IPS-18a (cell line): Measurements from ENCODE around the gene PCDH11Y.
"Not testable (repeated sequence)": the region's sequence is repeated elsewhere in the genome, so short reads cannot be mapped to it uniquely, and the experiment has no call there.

Experiments used
- H3K27ac ChIP-seq: one replicate; pipeline ENCODE4 v1.5.1; 2013; ENCODE audit warnings: low read length
- H3K27me3 ChIP-seq: one replicate; pipeline ENCODE4 v1.6.1; 2013; ENCODE audit warnings: mild to moderate bottlenecking, low read length; ENCODE audit not compliant: control insufficient read depth, insufficient read depth
- H3K36me3 ChIP-seq: one replicate; pipeline ENCODE4 v1.6.1; 2013; ENCODE audit warnings: low read depth, low read length; ENCODE audit not compliant: control insufficient read depth
- H3K4me1 ChIP-seq: one replicate; pipeline ENCODE4 v1.6.1; 2013; ENCODE audit warnings: low read depth, low read length; ENCODE audit not compliant: control insufficient read depth
- H3K4me3 ChIP-seq: one replicate; pipeline ENCODE4 v1.5.1; 2013; ENCODE audit warnings: low read length
- H3K9ac ChIP-seq: one replicate; pipeline ENCODE4 v1.6.1; 2013; ENCODE audit warnings: mild to moderate bottlenecking, low read length, moderate library complexity
- H3K9me3 ChIP-seq: one replicate; pipeline ENCODE4 v1.6.1; 2013; ENCODE audit warnings: low read depth, low read length; ENCODE audit not compliant: control insufficient read depth

PCDH11Y gene

GRCh38 chrY:5000057-5000456 lies at the start of gene PCDH11Y:
PCDH11Y (plus strand) TSS chrY:5000296; CDS start chrY:5057100, 56,804 bp downstream.
- H3K36me3 ChIP-seq, H3K4me3 ChIP-seq, H3K9ac ChIP-seq, H3K27ac ChIP-seq, H3K4me1 ChIP-seq, H3K27me3 ChIP-seq, H3K9me3 ChIP-seq: not testable (repeated sequence)

- H3K9me3 ChIP-seq, H3K9ac ChIP-seq, H3K36me3 ChIP-seq, H3K27me3 ChIP-seq, H3K27ac ChIP-seq, H3K4me3 ChIP-seq, H3K4me1 ChIP-seq: not testable (repeated sequence)
Measured at GRCh38 chrY:4967894-4968293, 32.2 kb upstream of the PCDH11Y start.

- not testable (repeated sequence) for H3K9me3 ChIP-seq, H3K27ac ChIP-seq, H3K4me1 ChIP-seq, H3K9ac ChIP-seq, H3K4me3 ChIP-seq, H3K36me3 ChIP-seq, H3K27me3 ChIP-seq
Measured at GRCh38 chrY:4991743-4992400, 8.2 kb upstream of the PCDH11Y start.

- not testable (repeated sequence) for H3K9ac ChIP-seq, H3K27ac ChIP-seq, H3K9me3 ChIP-seq, H3K36me3 ChIP-seq, H3K4me3 ChIP-seq, H3K4me1 ChIP-seq, H3K27me3 ChIP-seq
Measured at GRCh38 chrY:4994892-4995291, 5.2 kb upstream of the PCDH11Y start.

GRCh38 chrY:5002476-5003184 lies 2.5 kb downstream of the PCDH11Y start:
- H3K27ac ChIP-seq, H3K36me3 ChIP-seq, H3K9me3 ChIP-seq, H3K27me3 ChIP-seq, H3K9ac ChIP-seq, H3K4me1 ChIP-seq, H3K4me3 ChIP-seq: not testable (repeated sequence)

- not testable (repeated sequence) for H3K9me3 ChIP-seq, H3K27ac ChIP-seq, H3K4me1 ChIP-seq, H3K36me3 ChIP-seq, H3K4me3 ChIP-seq, H3K27me3 ChIP-seq, H3K9ac ChIP-seq
Measured at GRCh38 chrY:5038972-5039523, 39.0 kb downstream of the PCDH11Y start.

GRCh38 chrY:5083017-5083416 lies 82.9 kb downstream of the PCDH11Y start:
- not testable (repeated sequence) for H3K36me3 ChIP-seq, H3K4me3 ChIP-seq, H3K27ac ChIP-seq, H3K4me1 ChIP-seq, H3K9ac ChIP-seq, H3K9me3 ChIP-seq, H3K27me3 ChIP-seq

- not testable (repeated sequence) for H3K9ac ChIP-seq, H3K36me3 ChIP-seq, H3K4me1 ChIP-seq, H3K27ac ChIP-seq, H3K4me3 ChIP-seq, H3K9me3 ChIP-seq, H3K27me3 ChIP-seq
Measured at GRCh38 chrY:5182998-5183397, 182.9 kb downstream of the PCDH11Y start.

GRCh38 chrY:5215116-5215515 lies 215.0 kb downstream of the PCDH11Y start:
- not testable (repeated sequence) for H3K36me3 ChIP-seq, H3K27me3 ChIP-seq, H3K4me1 ChIP-seq, H3K9me3 ChIP-seq, H3K27ac ChIP-seq, H3K9ac ChIP-seq, H3K4me3 ChIP-seq

GRCh38 chrY:5324931-5325330 lies 324.8 kb downstream of the PCDH11Y start:
- H3K36me3 ChIP-seq, H3K4me3 ChIP-seq, H3K9me3 ChIP-seq, H3K27me3 ChIP-seq, H3K9ac ChIP-seq, H3K4me1 ChIP-seq, H3K27ac ChIP-seq: not testable (repeated sequence)

GRCh38 chrY:5342220-5342619 lies 342.1 kb downstream of the PCDH11Y start:
- H3K27ac ChIP-seq, H3K36me3 ChIP-seq, H3K4me3 ChIP-seq, H3K27me3 ChIP-seq, H3K9ac ChIP-seq, H3K4me1 ChIP-seq, H3K9me3 ChIP-seq: not testable (repeated sequence)

GRCh38 chrY:5543705-5544104 lies 543.6 kb downstream of the PCDH11Y start:
- not testable (repeated sequence) for H3K9ac ChIP-seq, H3K4me3 ChIP-seq, H3K9me3 ChIP-seq, H3K27me3 ChIP-seq, H3K36me3 ChIP-seq, H3K27ac ChIP-seq, H3K4me1 ChIP-seq
